HL-60 (cell line): Measurements from ENCODE around the gene HOXB3.

Experiments
- DNase-seq, 2 experiments: peaks; one replicate each; pipeline ENCODE4 v3.0.0-alpha.2; 2010 to 2020; ENCODE audit warnings: low read depth in 1 of 2, low spot score in 1 of 2
- H3K27ac ChIP-seq: fragments of 250-450 bp; sonication (Bioruptor Pico); replicated peaks from 2 replicates; pipeline ENCODE4 v1.5.1; 2020; ENCODE audit warnings: mild to moderate bottlenecking, moderate library complexity
- H3K27me3 ChIP-seq: fragments of 250-450 bp; sonication (Bioruptor Pico); 2 replicates; pipeline ENCODE4 v1.5.1; 2021; ENCODE audit warnings: mild to moderate bottlenecking, moderate library complexity; ENCODE audit not compliant: insufficient read depth, poor library complexity, severe bottlenecking
- H3K4me3 ChIP-seq: replicated peaks from 2 replicates; pipeline ENCODE4 v1.5.1; 2011; ENCODE audit warnings: mild to moderate bottlenecking, control low read depth, low read length; ENCODE audit not compliant: insufficient read depth
- GABPA ChIP-seq: IDR thresholded peaks from 2 replicates; pipeline ENCODE4 v1.6.1; 2012; ENCODE audit warnings: low read depth
- POLR2AphosphoS5 ChIP-seq: IDR thresholded peaks from 2 replicates; pipeline ENCODE4 v1.6.1; 2012; ENCODE audit warnings: low read depth
- SPI1 ChIP-seq: IDR thresholded peaks from 2 replicates; pipeline ENCODE4 v1.6.1; 2012; ENCODE audit warnings: low read depth, mild to moderate bottlenecking, borderline replicate concordance
- TF ChIP-seq, protein P1 (sequence below): IDR thresholded peaks from 2 replicates; pipeline ENCODE4 v1.6.1; 2012; ENCODE audit warnings: low read depth; ENCODE audit not compliant: insufficient replicate concordance
- TF ChIP-seq, protein P2 (sequence below): IDR thresholded peaks from one replicate; pipeline ENCODE4 v1.5.1; 2011; ENCODE audit warnings: low read length, control low read depth, inconsistent platforms; ENCODE audit not compliant: insufficient read depth

HOXB3 gene

DNA sequence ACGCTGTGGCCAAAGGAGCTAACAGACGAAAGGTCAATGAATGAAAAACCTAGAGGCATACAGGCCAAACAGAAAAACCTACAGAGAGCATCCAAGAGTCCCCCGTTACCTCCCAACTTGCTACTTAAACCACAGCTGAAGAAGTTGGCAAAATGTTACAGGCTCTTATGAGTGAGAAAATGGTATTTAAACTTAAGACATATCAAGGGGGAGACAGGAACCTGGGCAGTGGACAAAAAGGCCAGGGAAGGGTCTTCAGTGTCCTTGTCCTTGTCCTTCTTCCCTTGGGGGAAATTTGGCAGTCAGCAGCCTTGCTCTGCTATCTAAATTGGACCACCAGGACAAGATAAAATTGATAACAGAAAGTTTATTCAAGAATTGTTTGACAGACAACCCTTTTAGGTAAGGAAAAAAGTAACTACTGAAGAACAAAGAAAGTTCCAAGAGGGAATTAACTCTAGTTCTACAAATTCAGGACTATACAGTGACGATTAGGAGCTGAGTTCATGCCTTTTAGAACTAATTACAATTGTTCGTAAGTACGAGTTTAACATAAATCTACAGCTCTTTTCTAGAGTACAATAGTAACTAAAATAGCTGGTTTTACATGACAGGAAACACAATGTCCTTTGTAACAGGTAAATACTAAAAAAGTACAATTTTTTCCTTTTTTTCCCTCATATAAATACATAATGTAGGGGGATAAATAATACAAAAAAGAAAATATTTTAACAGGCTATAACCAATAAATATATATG, 41.3 kb downstream of the HOXB3 start:
- Histone ChIP-seq H3K27ac (no peak overlapping the region), H3K4me3 (no peak overlapping the region), H3K27me3 (peaks cover 51% of the 10 kb centered on the region)
- TF ChIP-seq, protein P1, sequence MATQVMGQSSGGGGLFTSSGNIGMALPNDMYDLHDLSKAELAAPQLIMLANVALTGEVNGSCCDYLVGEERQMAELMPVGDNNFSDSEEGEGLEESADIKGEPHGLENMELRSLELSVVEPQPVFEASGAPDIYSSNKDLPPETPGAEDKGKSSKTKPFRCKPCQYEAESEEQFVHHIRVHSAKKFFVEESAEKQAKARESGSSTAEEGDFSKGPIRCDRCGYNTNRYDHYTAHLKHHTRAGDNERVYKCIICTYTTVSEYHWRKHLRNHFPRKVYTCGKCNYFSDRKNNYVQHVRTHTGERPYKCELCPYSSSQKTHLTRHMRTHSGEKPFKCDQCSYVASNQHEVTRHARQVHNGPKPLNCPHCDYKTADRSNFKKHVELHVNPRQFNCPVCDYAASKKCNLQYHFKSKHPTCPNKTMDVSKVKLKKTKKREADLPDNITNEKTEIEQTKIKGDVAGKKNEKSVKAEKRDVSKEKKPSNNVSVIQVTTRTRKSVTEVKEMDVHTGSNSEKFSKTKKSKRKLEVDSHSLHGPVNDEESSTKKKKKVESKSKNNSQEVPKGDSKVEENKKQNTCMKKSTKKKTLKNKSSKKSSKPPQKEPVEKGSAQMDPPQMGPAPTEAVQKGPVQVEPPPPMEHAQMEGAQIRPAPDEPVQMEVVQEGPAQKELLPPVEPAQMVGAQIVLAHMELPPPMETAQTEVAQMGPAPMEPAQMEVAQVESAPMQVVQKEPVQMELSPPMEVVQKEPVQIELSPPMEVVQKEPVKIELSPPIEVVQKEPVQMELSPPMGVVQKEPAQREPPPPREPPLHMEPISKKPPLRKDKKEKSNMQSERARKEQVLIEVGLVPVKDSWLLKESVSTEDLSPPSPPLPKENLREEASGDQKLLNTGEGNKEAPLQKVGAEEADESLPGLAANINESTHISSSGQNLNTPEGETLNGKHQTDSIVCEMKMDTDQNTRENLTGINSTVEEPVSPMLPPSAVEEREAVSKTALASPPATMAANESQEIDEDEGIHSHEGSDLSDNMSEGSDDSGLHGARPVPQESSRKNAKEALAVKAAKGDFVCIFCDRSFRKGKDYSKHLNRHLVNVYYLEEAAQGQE: no peak
- TF ChIP-seq SPI1: no peak
- no peak for TF ChIP-seq GABPA
- TF ChIP-seq, protein P2, sequence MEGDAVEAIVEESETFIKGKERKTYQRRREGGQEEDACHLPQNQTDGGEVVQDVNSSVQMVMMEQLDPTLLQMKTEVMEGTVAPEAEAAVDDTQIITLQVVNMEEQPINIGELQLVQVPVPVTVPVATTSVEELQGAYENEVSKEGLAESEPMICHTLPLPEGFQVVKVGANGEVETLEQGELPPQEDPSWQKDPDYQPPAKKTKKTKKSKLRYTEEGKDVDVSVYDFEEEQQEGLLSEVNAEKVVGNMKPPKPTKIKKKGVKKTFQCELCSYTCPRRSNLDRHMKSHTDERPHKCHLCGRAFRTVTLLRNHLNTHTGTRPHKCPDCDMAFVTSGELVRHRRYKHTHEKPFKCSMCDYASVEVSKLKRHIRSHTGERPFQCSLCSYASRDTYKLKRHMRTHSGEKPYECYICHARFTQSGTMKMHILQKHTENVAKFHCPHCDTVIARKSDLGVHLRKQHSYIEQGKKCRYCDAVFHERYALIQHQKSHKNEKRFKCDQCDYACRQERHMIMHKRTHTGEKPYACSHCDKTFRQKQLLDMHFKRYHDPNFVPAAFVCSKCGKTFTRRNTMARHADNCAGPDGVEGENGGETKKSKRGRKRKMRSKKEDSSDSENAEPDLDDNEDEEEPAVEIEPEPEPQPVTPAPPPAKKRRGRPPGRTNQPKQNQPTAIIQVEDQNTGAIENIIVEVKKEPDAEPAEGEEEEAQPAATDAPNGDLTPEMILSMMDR: no peak
- DNase-seq: no peak

DNA sequence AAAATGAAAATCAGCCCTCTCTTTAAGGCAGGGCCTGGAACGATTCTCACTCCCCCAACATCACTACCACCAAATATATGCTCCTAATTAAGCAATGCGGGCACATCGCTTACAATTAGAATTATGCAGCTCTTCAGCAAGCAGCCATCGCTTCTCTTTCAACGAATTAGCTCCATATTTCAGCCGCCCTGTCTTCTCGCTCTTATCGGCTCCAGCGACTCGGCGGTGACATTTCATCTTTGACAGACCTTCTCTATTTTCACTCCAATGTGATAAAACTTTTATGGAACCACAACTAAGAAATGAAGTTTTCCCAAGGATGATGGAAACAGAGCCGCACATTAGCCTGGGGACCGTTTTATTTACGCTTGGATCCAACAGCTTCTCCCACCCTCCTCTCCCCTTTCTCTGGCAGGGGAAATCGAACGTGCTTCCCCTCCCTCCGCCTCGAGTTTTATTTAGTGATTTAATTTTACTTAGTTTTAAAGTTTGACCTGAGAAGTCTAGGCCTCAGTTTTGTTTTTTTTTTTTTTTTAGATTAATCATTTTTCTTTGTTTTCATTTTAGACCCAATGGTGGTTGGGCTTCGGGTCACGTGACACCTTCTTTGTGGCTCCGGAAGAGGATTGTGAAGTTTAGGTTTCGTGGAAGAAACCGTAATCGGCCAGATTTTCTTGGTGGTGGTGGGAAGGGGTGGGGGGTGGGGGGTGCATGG, 42.1 kb downstream of the HOXB3 start:
- Histone ChIP-seq H3K27me3 (peaks cover 54% of the 10 kb centered on the region), H3K4me3 (no peak overlapping the region), H3K27ac (no peak overlapping the region)
- TF ChIP-seq, protein P1: no peak
- no peak for TF ChIP-seq GABPA
- TF ChIP-seq POLR2AphosphoS5: no peak
- TF ChIP-seq SPI1: no peak
- TF ChIP-seq, protein P2: no peak
- DNase-seq: no peak

DNA sequence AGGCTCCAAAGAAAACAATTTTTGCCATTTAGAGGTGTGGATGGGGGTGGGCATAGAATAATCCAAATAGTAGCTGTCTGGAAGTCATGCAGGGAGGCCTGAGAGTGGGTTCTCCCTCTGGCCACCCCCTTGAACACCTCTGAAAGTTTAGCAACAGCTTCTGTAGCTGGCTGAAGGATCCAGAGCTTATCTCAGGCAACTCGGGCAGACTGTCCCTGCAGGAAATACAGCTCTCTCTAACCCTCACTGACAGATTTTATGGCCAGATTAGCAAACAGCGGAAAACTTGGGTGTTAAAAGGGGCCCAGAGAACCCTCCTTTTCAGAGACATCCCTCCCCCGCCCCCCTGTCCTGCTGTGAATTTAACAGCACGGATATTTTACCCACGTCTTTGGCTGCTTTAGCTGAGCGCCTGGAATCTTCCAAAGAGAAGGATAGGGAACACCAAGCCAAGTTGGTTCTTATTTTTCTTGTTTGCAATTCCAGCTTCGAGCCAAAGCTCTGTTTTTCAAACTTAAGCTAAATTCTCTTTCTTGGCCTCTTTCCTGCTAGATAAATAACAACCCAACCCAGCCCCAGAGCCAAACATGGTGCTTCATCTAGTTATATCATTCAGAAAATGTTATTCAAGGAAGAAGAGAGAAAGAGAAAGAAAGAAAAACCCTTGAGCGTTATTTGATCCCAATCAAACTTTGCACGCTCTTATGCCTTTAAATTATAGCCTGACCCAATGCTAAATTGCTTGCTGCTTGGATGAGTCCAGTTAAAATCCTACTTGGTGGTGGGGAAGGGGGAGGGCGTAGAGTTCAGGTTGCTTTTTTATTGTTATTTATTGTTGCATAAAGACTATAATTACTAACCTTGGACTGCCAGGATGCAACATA, 42.9 kb downstream of the HOXB3 start:
- no peak for TF ChIP-seq SPI1
- TF ChIP-seq POLR2AphosphoS5: no peak
- TF ChIP-seq, protein P2: no peak
- TF ChIP-seq GABPA: no peak
- TF ChIP-seq, protein P1: no peak
- no peak overlapping the region for H3K4me3 ChIP-seq
- no peak for DNase-seq
- H3K27ac ChIP-seq: no peak overlapping the region
- H3K27me3 ChIP-seq: peaks cover 58% of the 10 kb centered on the region
